CD4-positive, alpha-beta T cell treated with Interferon gamma for 1 hour (primary cell): ENCODE data around the gene SOSTDC1.

Experiments used
- DNase-seq: peaks from one replicate; pipeline ENCODE4 v3.0.0-alpha.2; 2020

SOSTDC1 gene

DNA sequence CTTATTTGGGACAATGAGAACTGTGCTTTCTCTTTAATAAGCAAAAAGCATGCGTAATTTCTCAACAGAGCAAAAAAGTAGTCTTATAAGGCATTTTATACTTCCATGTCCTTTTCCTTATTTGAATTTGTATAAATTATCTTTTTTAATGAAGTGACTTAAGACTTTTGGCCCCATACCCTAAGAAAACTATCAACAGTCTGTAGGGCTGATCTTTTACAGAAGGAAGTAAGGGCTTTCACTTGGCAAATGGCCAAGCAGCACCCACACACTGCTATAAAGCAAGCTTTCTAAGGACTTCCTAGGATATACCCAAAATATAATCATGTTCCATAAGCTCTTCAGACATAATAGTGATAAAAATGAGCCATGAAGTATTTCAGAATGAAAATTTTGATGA is 47.6 kb downstream of the SOSTDC1 start:
- DNase-seq, result no peak

DNA sequence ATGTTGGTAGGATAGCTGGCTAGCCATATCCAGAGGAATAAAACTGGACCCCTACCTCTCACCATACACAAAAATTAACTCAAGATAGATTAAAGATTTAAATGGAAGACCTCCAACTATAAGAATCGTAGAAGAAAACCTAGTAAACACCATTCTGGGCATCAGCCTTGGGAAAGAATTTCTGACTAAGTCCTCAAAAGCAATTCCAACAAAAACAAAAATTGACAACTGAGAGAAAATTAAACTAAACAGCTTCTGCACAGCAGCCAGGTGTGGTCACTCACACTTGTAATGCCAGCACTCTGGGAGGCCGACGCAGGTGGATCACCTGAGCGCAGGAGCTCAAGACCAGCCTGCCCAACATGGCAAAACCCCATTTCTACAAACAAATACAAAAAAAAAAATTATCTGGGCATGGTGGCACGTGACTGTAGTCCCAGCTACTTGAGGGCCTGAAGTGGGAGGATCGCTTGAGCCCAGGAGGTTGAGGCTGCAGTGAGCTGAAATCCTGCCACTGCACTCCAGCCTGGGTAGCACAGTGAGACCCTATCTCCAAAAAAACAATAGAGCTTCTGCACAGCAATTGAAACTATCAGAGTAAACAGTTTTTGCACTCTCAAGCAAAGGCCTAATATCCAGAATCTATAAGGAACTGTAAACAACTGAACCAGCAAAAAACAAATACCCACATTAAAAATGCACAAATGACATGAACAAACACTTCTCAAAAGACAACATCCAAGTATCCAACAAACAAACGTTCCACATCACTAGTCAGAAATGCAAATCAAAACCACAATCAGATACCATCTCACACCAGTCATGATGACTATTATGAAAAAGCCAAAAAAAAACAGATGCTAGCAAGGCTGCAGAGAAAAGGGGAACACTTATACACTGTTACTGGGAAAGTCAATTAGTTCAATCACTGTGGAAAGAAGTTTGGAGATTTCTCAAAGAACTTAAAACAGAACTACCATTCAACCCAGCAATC is 49.0 kb downstream of the SOSTDC1 start:
- DNase-seq, result no peak

DNA sequence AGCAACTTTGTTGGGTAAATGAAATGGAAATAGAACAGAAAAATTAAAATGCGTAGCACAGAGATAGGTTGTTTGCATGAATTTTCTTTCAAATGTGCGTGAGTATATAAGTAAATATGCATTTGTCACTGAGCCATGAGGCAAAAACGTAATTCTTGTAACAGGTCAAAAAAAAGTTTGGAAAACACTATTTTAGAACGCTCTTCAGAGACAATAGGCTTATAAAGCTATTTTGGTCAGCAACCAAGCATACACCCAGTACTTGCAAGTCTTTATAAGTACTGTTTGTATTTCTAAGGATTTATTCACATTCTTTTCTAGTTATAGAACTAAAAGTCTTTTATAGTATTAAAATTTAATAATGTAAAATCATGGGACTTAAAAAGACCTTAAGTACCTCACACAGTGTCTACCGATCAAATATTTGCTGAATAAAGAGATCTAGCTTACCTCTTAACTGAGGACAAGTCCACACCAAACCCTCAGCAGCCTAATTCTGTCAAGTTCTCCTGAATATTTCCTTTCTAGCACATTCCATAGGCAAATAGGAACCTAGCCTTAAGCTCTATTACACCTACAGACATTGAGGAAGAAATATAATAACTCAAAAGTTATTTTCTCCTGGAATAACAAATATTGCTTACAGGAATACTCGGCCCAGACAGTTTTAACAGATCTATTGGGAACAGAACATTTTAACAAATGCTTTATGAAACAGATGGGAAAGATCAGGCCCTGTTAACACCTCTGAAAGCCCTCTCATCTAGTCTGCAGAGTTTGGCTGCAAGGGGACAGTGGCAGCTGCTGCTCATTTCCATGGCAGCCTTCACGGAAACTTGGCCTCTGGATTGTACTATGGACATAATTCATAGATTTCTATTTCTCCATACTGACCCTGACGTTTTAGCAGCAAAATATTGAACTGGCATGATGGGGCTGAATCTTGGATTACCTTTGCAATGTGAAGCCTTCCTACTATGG is 53.0 kb downstream of the SOSTDC1 start:
- no peak for DNase-seq
